ENCODE data around the gene FRYL. TPM values are rescaled to one million over a fixed set of nuclear protein-coding genes. Genes with fewer than 3 reads are reported as not detected.

FRYL gene
- total and polyA plus RNA-seq, 4 experiments from 2014 or later = 17.1 to 134 (median 83.7) TPM

GRCh38 chr4:48503233-48504025 is 276.6 kb downstream of the FRYL start:
- POLR2A ChIA-PET (ENCODE audit: partially characterized antibody) = no interaction called here
- peaks cover 27% of the 10 kb centered on the region for H3K36me3 ChIP-seq (ENCODE audit: insufficient read depth, low read length)

GRCh38 chr4:48499551-48500066 is 280.5 kb downstream of the FRYL start:
- Mint-ChIP-seq H3K9me3 (peaks cover 0 to 2% (median 0%) of the 10 kb centered on the region in 8 donors), H3K27ac (peak overlapping the region in 1 of 7 donors; percentile 76), H3K27me3 (no peaks in the 10 kb centered on the region), H3K36me3 (peaks cover 29 to 41% of the 10 kb centered on the region in 2 donors), H3K4me3 (no peak overlapping the region), H3K4me1 (peaks cover 0 to 4% (median 2%) of the 10 kb centered on the region in 4 donors)
- H3K27me3 ChIP-seq (ENCODE audit: insufficient read depth, low read length) = no peaks in the 10 kb centered on the region
- intact Hi-C loops (cut with micrococcal nuclease) = no loop called here
- CTCF ChIA-PET (ENCODE audit: partially characterized antibody) = no interaction called here
- no peak overlapping the region for H3K27ac ChIP-seq (ENCODE audit: low read depth, low read length)
- H3K4me1 ChIP-seq (ENCODE audit: insufficient read depth, low read length) = no peaks in the 10 kb centered on the region
- POLR2A ChIA-PET (ENCODE audit: partially characterized antibody) = no interaction called here
- H3K36me3 ChIP-seq (ENCODE audit: insufficient read depth, low read length) = peaks cover 11% of the 10 kb centered on the region
- no peak overlapping the region for H3K4me3 ChIP-seq (ENCODE audit: low read length in 2 of 2)
- DNase-seq = no peak
- H3K9me3 ChIP-seq (ENCODE audit: control insufficient read depth in 1 of 2, low read length in 2 of 2) = no peaks in the 10 kb centered on the region

More at GRCh38 chr4:48503233-48504025, 276.6 kb downstream of the FRYL start:
- peaks cover 0 to 4% (median 2%) of the 10 kb centered on the region in 4 donors for H3K4me1 Mint-ChIP-seq
- no peak overlapping the region for H3K4me3 Mint-ChIP-seq
- H3K27ac ChIP-seq (ENCODE audit: low read depth, low read length) = no peak overlapping the region
- peaks cover 0 to 2% (median 0%) of the 10 kb centered on the region in 8 donors for H3K9me3 Mint-ChIP-seq
- H3K27me3 Mint-ChIP-seq = no peaks in the 10 kb centered on the region
- DNase-seq = no peak
- peak overlapping the region in 2 of 7 donors; percentile 36 to 66 for H3K27ac Mint-ChIP-seq
- H3K27me3 ChIP-seq (ENCODE audit: insufficient read depth, low read length) = no peaks in the 10 kb centered on the region
- intact Hi-C loops (cut with micrococcal nuclease) = no loop called here
- H3K4me3 ChIP-seq (ENCODE audit: low read length in 2 of 2) = no peak overlapping the region
- no peaks in the 10 kb centered on the region for H3K9me3 ChIP-seq (ENCODE audit: control insufficient read depth in 1 of 2, low read length in 2 of 2)
- CTCF ChIA-PET (ENCODE audit: partially characterized antibody) = no interaction called here
- no peaks in the 10 kb centered on the region for H3K4me1 ChIP-seq (ENCODE audit: insufficient read depth, low read length)
- peaks cover 46 to 56% of the 10 kb centered on the region in 2 donors for H3K36me3 Mint-ChIP-seq

- Mint-ChIP-seq H3K36me3 (peaks cover 24 to 37% of the 10 kb centered on the region in 2 donors), H3K4me3 (no peak overlapping the region), H3K27ac (peak overlapping the region in 2 of 7 donors; percentile 29 to 76), H3K27me3 (no peaks in the 10 kb centered on the region), H3K9me3 (peaks cover 0 to 2% (median 0%) of the 10 kb centered on the region in 8 donors), H3K4me1 (peaks cover 0 to 4% (median 2%) of the 10 kb centered on the region in 4 donors)
- ChIA-PET POLR2A (ENCODE audit: partially characterized antibody) (no interaction called here), CTCF (ENCODE audit: partially characterized antibody) (no interaction called here)
- Histone ChIP-seq H3K4me1 (ENCODE audit: insufficient read depth, low read length) (no peaks in the 10 kb centered on the region), H3K4me3 (ENCODE audit: low read length in 2 of 2) (no peak overlapping the region), H3K36me3 (ENCODE audit: insufficient read depth, low read length) (peaks cover 11% of the 10 kb centered on the region), H3K9me3 (ENCODE audit: control insufficient read depth in 1 of 2, low read length in 2 of 2) (no peaks in the 10 kb centered on the region), H3K27ac (ENCODE audit: low read depth, low read length) (no peak overlapping the region), H3K27me3 (ENCODE audit: insufficient read depth, low read length) (no peaks in the 10 kb centered on the region)
- intact Hi-C loops (cut with micrococcal nuclease) = no loop called here
- DNase-seq = no peak
Observed at GRCh38 chr4:48498895-48499294, 281.2 kb downstream of the FRYL start.

- POLR2A ChIA-PET (ENCODE audit: partially characterized antibody) = interaction anchor here (0.6 to 1.3 kb wide), 2 partner anchors 16 to 639 kb away, joined by 3 to 4 read pairs; no protein-coding TSS in a partner anchor
- intact Hi-C loops (cut with micrococcal nuclease) = no loop called here
- no peak for DNase-seq
- H3K4me3 Mint-ChIP-seq = peak overlapping the region in 1 of 8 donors; percentile 21
- H3K36me3 Mint-ChIP-seq = peaks cover 12 to 23% of the 10 kb centered on the region in 2 donors
- H3K4me1 Mint-ChIP-seq = peaks cover 2 to 5% (median 4%) of the 10 kb centered on the region in 4 donors
- no peaks in the 10 kb centered on the region for H3K4me1 ChIP-seq (ENCODE audit: insufficient read depth, low read length)
- no peak overlapping the region for H3K4me3 ChIP-seq (ENCODE audit: low read length in 2 of 2)
- CTCF ChIA-PET (ENCODE audit: partially characterized antibody) = no interaction called here
- H3K27ac Mint-ChIP-seq = peak overlapping the region in 1 of 7 donors; percentile 1
- peaks cover 7 to 8% of the 10 kb centered on the region in 2 donors for H3K27me3 Mint-ChIP-seq
- H3K9me3 Mint-ChIP-seq = peaks cover 0 to 2% (median 0%) of the 10 kb centered on the region in 8 donors
- no peaks in the 10 kb centered on the region for H3K9me3 ChIP-seq (ENCODE audit: control insufficient read depth in 1 of 2, low read length in 2 of 2)
- peaks cover 7% of the 10 kb centered on the region for H3K27me3 ChIP-seq (ENCODE audit: insufficient read depth, low read length)
- H3K36me3 ChIP-seq (ENCODE audit: insufficient read depth, low read length) = peaks cover 7% of the 10 kb centered on the region
- H3K27ac ChIP-seq (ENCODE audit: low read depth, low read length) = no peak overlapping the region
Observed at GRCh38 chr4:48495941-48496340, 284.1 kb downstream of the FRYL start.

GRCh38 chr4:48493452-48494100 is 286.5 kb downstream of the FRYL start:
- intact Hi-C loops (cut with micrococcal nuclease) = no loop called here
- DNase-seq = no peak
- H3K27me3 Mint-ChIP-seq = peaks cover 16 to 18% of the 10 kb centered on the region in 2 donors
- H3K4me3 ChIP-seq (ENCODE audit: low read length in 2 of 2) = no peak overlapping the region
- H3K36me3 ChIP-seq (ENCODE audit: insufficient read depth, low read length) = no peaks in the 10 kb centered on the region
- H3K4me1 ChIP-seq (ENCODE audit: insufficient read depth, low read length) = peaks cover 6% of the 10 kb centered on the region
- ChIA-PET POLR2A (ENCODE audit: partially characterized antibody) (no interaction called here), CTCF (ENCODE audit: partially characterized antibody) (no interaction called here)
- no peak overlapping the region for H3K4me3 Mint-ChIP-seq
- H3K9me3 ChIP-seq (ENCODE audit: control insufficient read depth in 1 of 2, low read length in 2 of 2) = no peaks in the 10 kb centered on the region
- H3K36me3 Mint-ChIP-seq = peaks cover under 1 to 4% of the 10 kb centered on the region in 2 donors
- H3K9me3 Mint-ChIP-seq = no peaks in the 10 kb centered on the region
- no peak overlapping the region for H3K27ac ChIP-seq (ENCODE audit: low read depth, low read length)
- no peak overlapping the region for H3K27ac Mint-ChIP-seq
- peaks cover 2 to 5% (median 3%) of the 10 kb centered on the region in 4 donors for H3K4me1 Mint-ChIP-seq
- H3K27me3 ChIP-seq (ENCODE audit: insufficient read depth, low read length) = peaks cover 16% of the 10 kb centered on the region

- Histone ChIP-seq H3K36me3 (ENCODE audit: insufficient read depth, low read length) (no peaks in the 10 kb centered on the region), H3K27ac (ENCODE audit: low read depth, low read length) (no peak overlapping the region), H3K4me3 (ENCODE audit: low read length in 2 of 2) (no peak overlapping the region), H3K9me3 (ENCODE audit: control insufficient read depth in 1 of 2, low read length in 2 of 2) (no peaks in the 10 kb centered on the region), H3K27me3 (ENCODE audit: insufficient read depth, low read length) (peaks cover 22% of the 10 kb centered on the region), H3K4me1 (ENCODE audit: insufficient read depth, low read length) (peaks cover 6% of the 10 kb centered on the region)
- no peak for DNase-seq
- Mint-ChIP-seq H3K4me3 (peak overlapping the region in 6 of 8 donors; percentile 17 to 43 (median 28)), H3K27ac (no peak overlapping the region), H3K27me3 (peaks cover 25 to 31% of the 10 kb centered on the region in 2 donors), H3K36me3 (no peaks in the 10 kb centered on the region), H3K4me1 (peaks cover 2 to 5% (median 3%) of the 10 kb centered on the region in 4 donors), H3K9me3 (no peaks in the 10 kb centered on the region)
- ChIA-PET CTCF (ENCODE audit: partially characterized antibody) (no interaction called here), POLR2A (ENCODE audit: partially characterized antibody) (no interaction called here)
- intact Hi-C loops (cut with micrococcal nuclease) = no loop called here
Observed at GRCh38 chr4:48491514-48492176, 288.4 kb downstream of the FRYL start.

Data from CD4-positive, alpha-beta memory T cell (primary cell).